Cardiac fibroblast (primary cell): ENCODE measurements around the gene RPS24.

Experiments used
- DNase-seq, 2 donors: peaks; one replicate each; pipeline versions ENCODE4 v3.0.0 to v3.0.0-alpha.2; 2010; ENCODE audit warnings: low read depth in 2 of 2
- H3K4me3 ChIP-seq, 2 donors: replicated peaks in 1 of 2; 1 replicate in 1 of 2; 2 replicates in 1 of 2; pipeline ENCODE4 v1.5.1; 2011; ENCODE audit warnings: low read depth in 2 of 2, low read length in 2 of 2, mild to moderate bottlenecking in 2 of 2, moderate library complexity in 1 of 2
- CTCF ChIP-seq: IDR thresholded peaks from one replicate; pipeline ENCODE4 v1.5.1; 2011; ENCODE audit warnings: low read depth, mild to moderate bottlenecking, low read length, inconsistent platforms

The RPS24 gene

GRCh38 chr10:78000956-78001472, 32.6 kb upstream of the RPS24 start:
- no peak for DNase-seq

GRCh38 chr10:78002541-78003288, 30.9 kb upstream of the RPS24 start:
- DNase-seq, result no peak
- no peak overlapping the region for H3K4me3 ChIP-seq
- TF ChIP-seq CTCF, result no peak

More at GRCh38 chr10:78000956-78001472, 32.6 kb upstream of the RPS24 start:
- no peak overlapping the region for H3K4me3 ChIP-seq
- TF ChIP-seq CTCF, result no peak

GRCh38 chr10:78004215-78005026, 29.2 kb upstream of the RPS24 start:
- DNase-seq, result no peak
- no peak overlapping the region for H3K4me3 ChIP-seq
- TF ChIP-seq CTCF, result no peak

- H3K4me3 ChIP-seq, result no peak overlapping the region
- DNase-seq, result no peak
- TF ChIP-seq CTCF, result no peak
Measured at GRCh38 chr10:78007172-78007571, 26.5 kb upstream of the RPS24 start.

- TF ChIP-seq CTCF, result no peak
- H3K4me3 ChIP-seq, result no peak overlapping the region
- DNase-seq, result no peak
Measured at GRCh38 chr10:78009662-78010061, 24.0 kb upstream of the RPS24 start.

GRCh38 chr10:78010278-78010677, 23.4 kb upstream of the RPS24 start:
- H3K4me3 ChIP-seq, result no peak overlapping the region
- no peak for TF ChIP-seq CTCF
- no peak for DNase-seq
